ENCODE results near the gene PABPN1.
"Not testable (repeated sequence)": the region's sequence is repeated elsewhere in the genome, so short reads cannot be mapped to it uniquely, and the experiment has no call there.

The PABPN1 gene

DNA sequence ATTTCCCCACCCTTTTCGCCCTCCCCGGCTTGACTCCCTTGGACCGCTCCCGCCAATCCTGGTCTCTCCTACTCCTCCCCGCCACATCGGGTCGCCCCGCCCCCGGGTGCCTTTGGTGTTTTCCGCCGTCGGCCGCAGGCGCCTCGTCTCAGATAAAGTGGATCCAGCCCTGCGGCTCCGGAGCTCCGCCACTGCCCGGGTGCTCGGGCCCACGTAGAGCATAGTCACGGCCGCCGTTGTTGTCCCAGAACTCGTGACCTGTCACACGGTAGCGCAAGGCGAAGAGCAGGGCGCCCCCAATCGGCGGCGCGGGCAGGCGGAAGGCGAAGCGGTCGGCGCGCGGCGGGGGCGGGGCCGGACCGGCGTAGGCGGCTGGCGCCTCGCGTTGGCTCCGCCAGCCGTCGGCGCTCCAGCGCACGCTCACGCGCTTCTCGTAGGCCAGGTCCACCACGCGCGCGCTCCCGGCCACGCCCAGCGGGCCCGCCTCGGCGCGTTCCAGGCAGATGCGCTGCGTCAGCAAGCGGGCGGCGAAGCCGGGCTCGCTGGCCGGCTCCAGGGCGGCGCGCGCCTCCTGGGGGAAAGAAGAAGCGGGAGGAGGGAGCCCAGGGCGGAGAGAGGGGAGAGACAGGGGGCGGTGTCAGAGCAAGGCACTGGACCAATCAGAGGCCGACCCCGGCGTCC is 19.8 kb upstream of the PABPN1 start:
- no peak for FAIRE-seq

GRCh38 chr14:23301969-23302289 is 19.3 kb upstream of the PABPN1 start:
- no peak for FAIRE-seq

DNA sequence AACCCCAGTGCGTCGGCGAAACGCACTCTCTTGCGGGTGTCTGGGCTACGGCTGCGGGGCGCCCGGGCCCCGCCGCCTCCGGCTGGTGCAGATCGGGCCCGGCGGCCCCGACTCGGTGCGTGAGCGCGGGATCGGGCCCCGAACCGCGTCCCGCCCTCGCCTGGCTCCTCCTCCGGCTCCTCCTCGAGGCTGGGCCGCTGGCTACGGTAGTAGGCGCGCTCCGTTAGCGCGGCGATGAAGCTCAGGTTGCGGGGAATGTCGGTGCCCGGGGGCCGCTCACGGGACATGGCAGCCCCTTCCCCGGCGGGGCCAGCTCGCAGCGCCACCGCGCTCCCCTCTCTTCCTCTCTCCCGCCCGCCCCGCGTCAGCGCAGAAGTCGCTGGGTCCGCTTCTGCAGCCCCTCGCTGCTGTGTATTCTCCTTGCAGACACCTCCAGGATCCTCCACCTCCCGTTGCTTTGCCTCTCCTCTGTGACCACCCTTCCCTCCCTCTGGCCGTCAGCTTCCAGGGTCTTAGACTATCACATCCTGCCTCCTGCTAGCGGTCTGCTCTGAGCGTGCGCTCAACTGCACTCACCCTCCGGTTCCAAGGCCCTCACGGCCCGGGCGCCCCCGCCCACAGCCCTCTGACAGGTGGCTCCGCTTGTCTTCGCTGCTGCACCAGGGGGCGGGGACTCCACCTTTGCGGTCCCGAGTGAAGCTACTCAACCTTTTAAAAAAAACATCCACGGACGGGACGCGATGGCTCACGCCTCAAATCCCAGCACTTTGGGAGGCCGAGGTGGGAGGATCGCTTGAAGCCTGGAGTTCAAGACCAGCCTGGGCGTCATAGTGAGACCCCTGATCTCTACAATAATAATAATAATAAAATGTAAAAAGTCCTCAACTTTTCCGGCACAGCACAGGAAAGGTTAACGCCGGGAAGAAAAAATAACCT is 18.7 kb upstream of the PABPN1 start, which contains the start of gene PPP1R3E:
Gene PPP1R3E (minus strand): TSS at position 570 of the 936 bp plus-strand sequence. CDS start 283 bp downstream, at position 287.
- no peak for FAIRE-seq

GRCh38 chr14:23306412-23307145 is 14.7 kb upstream of the PABPN1 start, which contains the start of gene BCL2L2:
BCL2L2 (plus strand) TSS chr14:23306833; CDS start chr14:23307768, 935 bp downstream.
- peak; percentile 66 for FAIRE-seq

DNA sequence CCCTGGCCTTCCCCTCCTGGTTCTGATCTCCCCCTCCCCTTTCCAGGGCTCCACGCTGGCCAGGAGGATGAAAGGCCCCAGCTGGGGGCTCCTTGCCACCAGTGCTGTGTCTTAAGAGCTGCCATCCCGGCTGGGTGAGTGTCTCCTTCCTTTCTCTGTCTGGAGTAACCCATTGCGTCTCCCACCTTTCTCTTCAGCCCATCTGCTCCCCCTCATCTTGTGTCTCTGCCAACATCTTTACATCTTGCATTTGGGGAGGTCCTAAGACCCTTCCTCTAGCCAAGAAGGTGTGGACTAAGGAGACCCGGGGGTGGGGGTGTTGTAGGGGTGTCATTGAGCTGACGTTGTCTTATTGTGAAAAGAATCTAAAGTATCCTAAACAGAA is 14.1 kb upstream of the PABPN1 start:
- no peak for FAIRE-seq

DNA sequence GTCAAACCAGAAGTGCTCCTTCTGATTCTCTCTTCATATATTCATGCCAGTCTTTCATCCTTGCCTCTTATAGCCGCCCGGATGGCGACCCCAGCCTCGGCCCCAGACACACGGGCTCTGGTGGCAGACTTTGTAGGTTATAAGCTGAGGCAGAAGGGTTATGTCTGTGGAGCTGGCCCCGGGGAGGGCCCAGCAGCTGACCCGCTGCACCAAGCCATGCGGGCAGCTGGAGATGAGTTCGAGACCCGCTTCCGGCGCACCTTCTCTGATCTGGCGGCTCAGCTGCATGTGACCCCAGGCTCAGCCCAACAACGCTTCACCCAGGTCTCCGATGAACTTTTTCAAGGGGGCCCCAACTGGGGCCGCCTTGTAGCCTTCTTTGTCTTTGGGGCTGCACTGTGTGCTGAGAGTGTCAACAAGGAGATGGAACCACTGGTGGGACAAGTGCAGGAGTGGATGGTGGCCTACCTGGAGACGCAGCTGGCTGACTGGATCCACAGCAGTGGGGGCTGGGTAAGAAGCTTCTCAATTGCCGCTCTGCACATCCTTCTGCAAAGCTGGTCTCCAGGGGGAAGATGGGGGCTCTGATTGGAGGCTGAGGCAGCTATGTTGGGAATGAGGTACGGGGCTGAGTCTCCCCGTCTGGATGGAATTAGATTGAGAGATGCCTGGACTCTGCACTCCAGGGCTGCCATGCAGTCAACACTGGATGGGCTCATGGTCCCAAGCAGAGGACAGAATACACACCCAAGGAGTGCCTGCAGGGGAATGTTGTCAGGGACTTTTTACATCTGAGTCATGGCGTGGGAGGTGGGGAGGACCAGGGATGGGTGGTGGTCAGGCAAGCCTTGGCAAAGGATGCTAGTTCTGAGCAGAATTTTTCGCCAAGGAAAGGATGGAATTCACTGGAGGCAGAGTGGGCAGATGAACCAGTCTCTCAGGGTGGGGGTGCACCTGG is 13.3 kb upstream of the PABPN1 start:
- no peak for FAIRE-seq

GRCh38 chr14:23308721-23309445 is 12.4 kb upstream of the PABPN1 start:
- FAIRE-seq = no peak

DNA sequence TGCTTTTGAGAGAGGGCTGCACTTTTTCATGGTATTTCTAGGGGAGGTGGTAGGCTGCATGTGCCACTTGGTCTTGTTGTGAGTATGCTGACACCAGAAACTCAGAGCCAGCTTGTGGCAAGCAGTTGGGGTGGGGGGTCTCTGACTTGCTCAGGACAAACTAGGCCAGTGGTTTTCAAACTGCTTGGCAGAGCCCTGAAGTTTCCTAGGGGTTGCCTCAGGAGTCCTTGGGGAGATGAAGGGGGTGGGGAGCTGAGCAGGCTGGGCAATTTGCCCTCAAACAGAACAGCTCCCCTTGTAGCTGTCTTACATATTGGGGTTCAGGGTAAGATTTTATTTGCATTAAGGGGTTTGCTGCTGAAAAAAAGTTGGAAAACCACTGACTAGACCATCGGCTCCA is 10.7 kb upstream of the PABPN1 start:
- FAIRE-seq = no peak

GRCh38 chr14:23316300-23316699 is 5.0 kb upstream of the PABPN1 start:
- FAIRE-seq = no peak

DNA sequence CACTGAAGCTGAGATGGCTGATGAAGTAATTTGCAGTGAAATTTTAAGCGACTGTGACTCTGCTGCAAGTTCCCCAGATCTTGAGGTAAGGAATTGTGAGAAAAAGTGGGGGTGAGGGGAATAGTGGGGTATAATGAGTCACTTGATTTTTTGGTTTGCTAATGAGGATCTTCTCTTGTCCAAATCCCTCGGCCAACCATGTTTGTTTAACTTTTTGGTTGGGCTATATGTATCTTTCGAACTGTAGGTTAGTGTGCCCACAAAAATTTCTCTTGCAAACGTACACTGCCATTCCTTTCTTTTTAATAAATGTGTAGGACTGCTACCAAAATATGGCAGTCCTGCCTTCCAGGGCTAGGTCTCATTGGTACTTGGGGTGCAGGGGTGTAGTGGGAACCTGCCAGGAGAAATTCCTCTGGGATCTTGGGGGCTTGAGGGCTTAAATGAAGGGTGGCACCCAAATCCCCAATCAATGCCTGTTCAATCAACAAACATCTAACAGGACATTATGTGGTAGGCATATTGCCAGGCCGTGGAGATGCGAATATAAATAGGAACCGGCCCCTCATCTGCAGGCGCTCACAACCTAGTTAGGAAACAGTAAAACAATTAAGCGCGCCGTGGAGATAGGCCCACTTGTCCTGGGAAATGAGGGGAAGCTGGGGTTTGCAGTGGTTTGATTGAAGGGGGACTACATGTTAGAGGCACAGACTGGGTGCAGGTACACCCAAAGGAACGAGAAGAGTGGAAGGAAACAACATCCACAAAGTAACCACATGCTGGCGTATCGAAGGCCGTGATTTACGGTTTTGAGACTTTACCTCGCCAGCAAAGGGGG is 1.3 kb upstream of the PABPN1 start:
- FAIRE-seq = no peak

- no peak for FAIRE-seq
Measured at GRCh38 chr14:23321572-23322547, 603 bp downstream of the PABPN1 start.

- FAIRE-seq = no peak
Measured at GRCh38 chr14:23322568-23323517, 1.6 kb downstream of the PABPN1 start.

- FAIRE-seq = no peak
Measured at GRCh38 chr14:23323838-23324454, 2.7 kb downstream of the PABPN1 start.

- no peak for FAIRE-seq
Measured at GRCh38 chr14:23324455-23324846, 3.2 kb downstream of the PABPN1 start.

DNA sequence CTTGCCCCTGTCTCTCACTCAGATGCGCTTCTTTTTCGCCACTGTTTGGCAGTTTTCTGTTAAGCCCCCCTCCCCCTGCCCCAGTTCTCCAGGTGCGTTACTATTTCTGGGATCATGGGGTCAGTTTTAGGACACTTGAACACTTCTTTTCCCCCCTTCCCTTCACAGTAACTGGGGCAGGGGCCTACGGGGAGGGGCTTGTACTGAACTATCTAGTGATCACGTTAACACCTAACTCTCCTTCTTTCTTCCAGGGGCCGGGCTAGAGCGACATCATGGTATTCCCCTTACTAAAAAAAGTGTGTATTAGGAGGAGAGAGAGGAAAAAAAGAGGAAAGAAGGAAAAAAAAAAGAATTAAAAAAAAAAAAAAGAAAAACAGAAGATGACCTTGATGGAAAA is 3.7 kb downstream of the PABPN1 start:
- FAIRE-seq = no peak

- not testable (repeated sequence) for FAIRE-seq
Measured at GRCh38 chr14:23325746-23326145, 4.5 kb downstream of the PABPN1 start.

- no peak for FAIRE-seq
Measured at GRCh38 chr14:23326491-23327332, 5.5 kb downstream of the PABPN1 start.

Data from G401.6 (cell line).